Measurements from ENCODE around the gene NMRAL1.

NMRAL1 gene

DNA sequence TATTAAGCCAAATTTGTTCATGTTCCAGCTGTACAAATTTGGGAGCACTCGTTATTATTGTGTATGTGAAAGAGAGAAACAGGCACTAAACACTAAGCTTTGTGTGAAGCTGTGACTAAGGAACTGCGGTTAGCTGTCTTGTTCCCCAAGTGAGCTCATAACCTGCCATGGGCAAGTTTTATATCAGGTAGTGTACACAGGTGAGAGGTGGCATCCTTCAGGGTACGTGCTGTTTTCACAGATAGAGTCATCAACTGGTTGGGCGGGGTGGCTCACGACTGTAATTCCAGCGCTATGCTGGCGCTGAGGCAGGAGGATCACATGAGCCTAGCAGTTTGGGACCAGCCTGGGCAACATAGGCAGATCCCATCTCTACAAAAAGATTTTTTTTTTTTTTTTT, 45.9 kb downstream of the NMRAL1 start:
- DNase-seq (ENCODE audit: low read depth), result no peak
- TF ChIP-seq, protein P1, sequence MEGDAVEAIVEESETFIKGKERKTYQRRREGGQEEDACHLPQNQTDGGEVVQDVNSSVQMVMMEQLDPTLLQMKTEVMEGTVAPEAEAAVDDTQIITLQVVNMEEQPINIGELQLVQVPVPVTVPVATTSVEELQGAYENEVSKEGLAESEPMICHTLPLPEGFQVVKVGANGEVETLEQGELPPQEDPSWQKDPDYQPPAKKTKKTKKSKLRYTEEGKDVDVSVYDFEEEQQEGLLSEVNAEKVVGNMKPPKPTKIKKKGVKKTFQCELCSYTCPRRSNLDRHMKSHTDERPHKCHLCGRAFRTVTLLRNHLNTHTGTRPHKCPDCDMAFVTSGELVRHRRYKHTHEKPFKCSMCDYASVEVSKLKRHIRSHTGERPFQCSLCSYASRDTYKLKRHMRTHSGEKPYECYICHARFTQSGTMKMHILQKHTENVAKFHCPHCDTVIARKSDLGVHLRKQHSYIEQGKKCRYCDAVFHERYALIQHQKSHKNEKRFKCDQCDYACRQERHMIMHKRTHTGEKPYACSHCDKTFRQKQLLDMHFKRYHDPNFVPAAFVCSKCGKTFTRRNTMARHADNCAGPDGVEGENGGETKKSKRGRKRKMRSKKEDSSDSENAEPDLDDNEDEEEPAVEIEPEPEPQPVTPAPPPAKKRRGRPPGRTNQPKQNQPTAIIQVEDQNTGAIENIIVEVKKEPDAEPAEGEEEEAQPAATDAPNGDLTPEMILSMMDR (conservative IDR thresholded peaks at IDR 0.05; ENCODE audit: low read depth, low read length), result no peak
- H3K4me3 ChIP-seq (ENCODE audit: low read length), result no peak overlapping the region

DNA sequence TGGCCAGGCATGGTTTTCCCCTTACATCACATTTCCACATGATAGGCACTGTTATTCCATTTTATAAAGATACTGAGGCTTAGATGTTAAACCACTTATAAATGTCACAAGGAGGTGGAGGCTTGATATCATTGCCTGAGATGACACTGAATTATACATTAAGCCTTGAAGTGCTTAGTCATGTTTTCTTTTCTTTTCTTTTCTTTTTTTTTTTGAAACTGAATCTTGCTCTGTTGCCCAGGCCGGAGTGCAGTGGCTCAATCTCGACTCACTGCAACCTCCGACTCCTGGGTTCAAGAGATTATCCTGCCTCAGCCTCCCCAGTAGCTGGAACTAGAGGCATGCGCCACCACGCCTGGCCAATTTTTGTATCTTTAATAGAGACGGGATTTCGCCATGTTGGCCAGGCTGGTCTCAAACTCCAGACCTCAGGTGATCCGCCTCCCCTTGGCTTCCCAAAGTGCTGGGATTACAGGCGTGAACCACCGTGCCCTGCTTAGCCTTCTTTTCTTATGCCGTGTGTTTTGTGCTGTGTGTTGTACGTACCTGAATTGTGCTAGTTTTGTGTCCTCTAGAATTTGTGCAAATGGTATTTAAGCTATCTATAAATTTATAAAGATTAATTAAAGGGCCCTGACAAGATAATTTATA, 47.6 kb downstream of the NMRAL1 start:
- H3K4me3 ChIP-seq (ENCODE audit: low read length), result peak overlapping the region; percentile 79
- TF ChIP-seq, protein P1 (conservative IDR thresholded peaks at IDR 0.05; ENCODE audit: low read depth, low read length), result no peak
- DNase-seq (ENCODE audit: low read depth), result no peak

DNA sequence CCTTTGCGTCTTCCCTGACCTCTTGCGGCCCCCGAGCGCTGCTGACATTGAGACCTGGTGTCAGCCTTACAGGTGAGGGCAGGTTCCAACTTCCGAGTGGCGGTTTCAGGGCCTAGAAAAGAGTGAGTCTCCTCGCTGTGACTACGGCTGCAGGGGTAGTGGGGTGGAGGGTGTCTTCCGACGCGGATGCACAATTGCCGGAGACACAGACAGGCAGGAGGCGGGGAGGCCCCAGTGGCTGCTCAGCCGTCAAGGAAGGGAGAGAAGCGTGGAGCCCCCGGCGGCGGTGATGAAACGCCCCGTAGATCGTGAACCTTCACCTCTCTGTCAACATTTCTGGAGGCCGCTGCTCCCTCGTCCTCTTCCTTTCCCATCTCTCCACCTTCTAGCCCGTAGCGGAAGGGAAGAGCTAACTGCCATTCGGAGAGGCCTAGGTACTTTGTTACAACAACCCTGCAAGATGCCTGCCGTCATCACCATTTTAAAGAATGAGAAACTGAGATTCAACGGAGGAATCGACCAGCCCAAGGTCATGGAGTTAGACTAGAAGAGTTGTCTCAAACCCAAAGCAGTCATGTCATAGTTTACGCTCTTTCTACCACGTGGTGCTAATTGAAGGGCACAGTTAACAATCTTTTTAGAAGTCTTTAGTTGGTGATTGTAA, 48.3 kb downstream of the NMRAL1 start:
- DNase-seq (ENCODE audit: low read depth), result no peak
- TF ChIP-seq, protein P1 (conservative IDR thresholded peaks at IDR 0.05; ENCODE audit: low read depth, low read length), result no peak
- H3K4me3 ChIP-seq (ENCODE audit: low read length), result peak overlapping the region; percentile 79

DNA sequence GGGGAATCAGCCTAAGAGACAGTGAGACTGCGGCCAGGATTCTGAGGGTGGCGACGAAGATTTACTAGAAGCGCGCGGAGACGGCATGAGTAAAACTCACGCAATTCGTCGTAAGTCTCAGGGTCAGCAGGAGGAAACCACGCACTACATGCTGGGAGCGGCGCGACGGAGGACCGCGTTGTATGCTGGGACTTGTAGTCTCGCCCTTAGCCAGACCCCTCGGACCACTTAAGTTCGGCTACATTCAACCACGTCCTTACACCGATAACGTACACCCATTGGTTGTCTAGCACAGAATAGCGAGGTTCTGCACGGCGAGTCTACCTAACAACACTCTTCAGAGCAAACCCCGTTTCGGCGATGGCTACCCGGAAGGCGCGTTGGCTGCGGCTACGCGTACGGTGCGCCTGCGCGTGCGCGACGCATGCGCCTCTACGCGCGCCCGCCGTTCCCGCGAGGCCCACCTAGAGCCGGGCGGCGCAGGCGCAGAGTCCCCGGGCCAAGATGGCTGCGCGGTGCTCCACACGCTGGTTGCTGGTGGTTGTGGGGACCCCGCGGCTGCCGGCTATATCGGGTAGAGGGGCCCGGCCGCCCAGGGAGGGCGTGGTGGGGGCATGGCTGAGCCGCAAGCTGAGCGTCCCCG, 48.9 kb downstream of the NMRAL1 start, which contains the start of gene DNAJA3:
Gene DNAJA3, plus strand, starts transcription at position 491 of the 643 bp plus-strand sequence. Its CDS starts 14 bp downstream, at position 505.
- H3K4me3 ChIP-seq (ENCODE audit: low read length), result peak within 1 kb of the TSS; percentile 79
- DNase-seq (ENCODE audit: low read depth), result peak; percentile 83
- TF ChIP-seq, protein P1 (conservative IDR thresholded peaks at IDR 0.05; ENCODE audit: low read depth, low read length), result no peak

DNA sequence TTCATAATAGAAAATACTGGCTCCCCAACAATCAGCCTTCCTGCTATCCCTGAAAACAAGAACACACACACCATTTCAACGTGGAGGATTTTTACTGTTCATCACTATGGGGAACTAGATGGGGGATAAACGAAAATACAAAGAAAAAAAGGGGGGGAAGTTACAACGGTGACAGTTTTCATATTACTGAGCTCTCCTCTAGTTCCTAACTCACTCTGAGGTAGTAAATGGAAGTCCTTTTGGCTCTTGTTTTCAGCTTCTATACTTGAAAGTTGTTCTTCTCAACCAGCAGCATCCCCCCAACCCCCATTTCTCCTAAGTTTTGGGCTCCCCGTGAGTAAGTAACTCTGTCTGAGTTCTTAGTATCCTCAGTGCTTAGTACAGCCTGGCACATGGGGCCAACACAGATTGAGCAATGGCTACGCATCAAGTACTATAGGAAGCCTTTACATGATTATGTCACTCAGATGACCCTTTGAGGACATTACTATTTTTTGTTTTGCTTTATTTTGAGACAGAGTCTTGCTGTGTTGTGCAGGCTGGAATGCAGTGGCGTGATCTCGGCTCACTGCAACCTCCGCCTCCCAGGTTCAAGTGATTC, 53.8 kb downstream of the NMRAL1 start:
- no peak overlapping the region for H3K4me3 ChIP-seq (ENCODE audit: low read length)
- DNase-seq (ENCODE audit: low read depth), result no peak
- TF ChIP-seq, protein P1 (conservative IDR thresholded peaks at IDR 0.05; ENCODE audit: low read depth, low read length), result no peak

DNA sequence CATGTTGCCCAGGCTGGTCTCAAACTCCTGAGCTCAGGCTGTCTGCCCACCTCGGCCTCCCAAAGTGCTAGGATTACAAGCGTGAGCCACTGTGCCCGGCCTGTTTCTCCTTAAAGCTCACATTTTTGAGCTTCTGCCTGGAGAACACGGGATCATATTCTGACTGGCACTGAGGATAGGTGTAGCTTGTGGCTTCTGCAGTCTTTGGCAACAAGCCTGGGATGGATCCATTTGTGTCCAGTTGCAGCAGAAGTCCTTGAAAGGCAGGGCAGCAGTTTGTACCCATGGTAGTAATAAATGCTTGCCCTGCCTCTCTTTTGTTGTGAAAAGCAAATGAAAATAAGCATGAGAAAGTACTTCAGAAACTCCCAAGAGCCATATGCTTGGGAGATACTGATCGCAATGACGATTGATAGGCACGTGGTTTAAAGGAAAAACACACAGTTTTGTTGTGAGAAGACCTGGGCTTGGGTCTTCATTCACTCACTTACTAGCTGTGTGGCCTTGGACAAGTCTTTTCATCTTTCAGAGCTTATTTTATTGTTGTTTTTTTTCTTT, 54.9 kb downstream of the NMRAL1 start:
- TF ChIP-seq, protein P1 (conservative IDR thresholded peaks at IDR 0.05; ENCODE audit: low read depth, low read length), result no peak
- no peak overlapping the region for H3K4me3 ChIP-seq (ENCODE audit: low read length)
- DNase-seq (ENCODE audit: low read depth), result no peak
